Measurements from ENCODE around the gene ZNF81. TPM values are rescaled to one million over a fixed set of nuclear protein-coding genes. Genes with fewer than 3 reads are reported as not detected.

Gene ZNF81
- total RNA-seq, 1 experiment from 2014 or later, result 9.5 TPM

DNA sequence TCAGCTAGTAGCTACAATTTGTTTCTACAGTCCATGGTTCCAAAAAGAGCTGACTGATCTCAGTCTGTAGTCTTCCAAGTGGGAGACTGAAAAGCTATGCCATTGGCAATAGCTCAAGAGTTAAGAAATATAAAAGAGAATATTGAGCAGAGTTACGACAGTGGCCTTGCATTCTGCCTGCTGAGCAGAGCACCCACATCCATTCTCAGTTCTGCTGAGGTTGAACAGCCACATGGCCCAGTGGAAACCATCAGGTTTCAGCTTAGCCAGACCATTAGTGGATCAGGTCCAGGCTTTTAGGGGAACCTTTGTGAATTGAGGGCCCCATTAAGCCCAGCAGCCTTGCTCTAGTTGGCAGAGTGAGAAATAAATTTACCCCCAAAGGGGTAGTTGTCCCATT lies 28.1 kb downstream of the ZNF81 start:
- Histone ChIP-seq H3K36me3 (ENCODE audit: control insufficient read depth, insufficient read depth, low read length) (no peaks in the 10 kb centered on the region), H3K4me1 (no peaks in the 10 kb centered on the region), H3K27me3 (replicated peaks; ENCODE audit: control insufficient read depth, insufficient read depth, low read length) (no peaks in the 10 kb centered on the region), H3K4me3 (ENCODE audit: low read depth, low read length) (no peak overlapping the region), H3K9me3 (no peaks in the 10 kb centered on the region)
- ChIA-PET POLR2A (no interaction called here), CTCF (no interaction called here)
- BruUV-seq (replicated peaks), result no TSS peak
- Mint-ChIP-seq H3K4me1 (ENCODE audit: low read depth, unreplicated experiment) (no peaks in the 10 kb centered on the region), H3K9me3 (ENCODE audit: unreplicated experiment) (no peaks in the 10 kb centered on the region), H3K4me3 (ENCODE audit: unreplicated experiment) (no peak overlapping the region), H3K27ac (ENCODE audit: unreplicated experiment) (no peak overlapping the region), H3K27me3 (ENCODE audit: insufficient read depth, unreplicated experiment) (no peaks in the 10 kb centered on the region), H3K36me3 (ENCODE audit: insufficient read depth, unreplicated experiment) (no peaks in the 10 kb centered on the region)
- TF ChIP-seq CTCF (IDR thresholded peaks at IDR 0.05; ENCODE audit: insufficient read depth in 1 of 2, low read depth in 1 of 2, low read length in 1 of 2, severe bottlenecking in 1 of 2, unreplicated experiment in 1 of 2), result no peak
- DNase-seq, result no peak
- intact Hi-C loops (cut with micrococcal nuclease; ENCODE audit: unreplicated experiment), result no loop called here

GRCh38 chrX:47873123-47873522 lies 36.4 kb downstream of the ZNF81 start:
- no peak overlapping the region for H3K27ac Mint-ChIP-seq (ENCODE audit: unreplicated experiment)
- no peaks in the 10 kb centered on the region for H3K36me3 Mint-ChIP-seq (ENCODE audit: insufficient read depth, unreplicated experiment)
- no peaks in the 10 kb centered on the region for H3K27me3 Mint-ChIP-seq (ENCODE audit: insufficient read depth, unreplicated experiment)
- Histone ChIP-seq H3K4me1 (no peaks in the 10 kb centered on the region), H3K36me3 (ENCODE audit: control insufficient read depth, insufficient read depth, low read length) (no peaks in the 10 kb centered on the region), H3K4me3 (ENCODE audit: low read depth, low read length) (no peak overlapping the region), H3K9me3 (no peaks in the 10 kb centered on the region), H3K27me3 (replicated peaks; ENCODE audit: control insufficient read depth, insufficient read depth, low read length) (no peaks in the 10 kb centered on the region)
- CTCF ChIA-PET, result no interaction called here
- H3K4me1 Mint-ChIP-seq (ENCODE audit: low read depth, unreplicated experiment), result no peaks in the 10 kb centered on the region
- no peak for DNase-seq
- intact Hi-C loops (cut with micrococcal nuclease; ENCODE audit: unreplicated experiment), result no loop called here
- H3K4me3 Mint-ChIP-seq (ENCODE audit: unreplicated experiment), result no peak overlapping the region
- no peak for TF ChIP-seq CTCF (IDR thresholded peaks at IDR 0.05; ENCODE audit: insufficient read depth in 1 of 2, low read depth in 1 of 2, low read length in 1 of 2, severe bottlenecking in 1 of 2, unreplicated experiment in 1 of 2)
- BruUV-seq (replicated peaks), result no TSS peak
- POLR2A ChIA-PET, result no interaction called here
- H3K9me3 Mint-ChIP-seq (ENCODE audit: unreplicated experiment), result no peaks in the 10 kb centered on the region

DNA sequence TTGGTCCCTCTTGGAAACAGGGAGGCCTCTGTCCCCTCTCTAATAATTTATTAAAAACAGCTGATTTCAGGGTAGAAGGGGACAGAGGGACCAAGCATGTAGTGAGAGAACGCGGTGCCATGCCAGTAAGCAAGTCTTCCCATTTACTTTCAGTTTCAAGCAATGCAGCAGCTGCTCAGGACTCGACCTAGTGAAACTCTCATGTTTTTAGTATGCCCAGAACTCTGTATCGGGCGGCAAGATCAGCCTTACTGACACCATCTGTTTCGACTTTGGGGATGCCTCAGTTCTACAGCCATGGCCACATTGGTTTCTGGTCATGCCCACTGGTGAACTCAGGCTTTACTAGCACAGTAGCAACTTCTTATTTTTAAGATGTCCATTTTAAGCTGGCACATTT lies 40.6 kb downstream of the ZNF81 start:
- intact Hi-C loops (cut with micrococcal nuclease; ENCODE audit: unreplicated experiment), result no loop called here
- H3K36me3 Mint-ChIP-seq (ENCODE audit: insufficient read depth, unreplicated experiment), result no peaks in the 10 kb centered on the region
- no peaks in the 10 kb centered on the region for H3K4me1 Mint-ChIP-seq (ENCODE audit: low read depth, unreplicated experiment)
- ChIA-PET CTCF (no interaction called here), POLR2A (no interaction called here)
- Histone ChIP-seq H3K4me3 (ENCODE audit: low read depth, low read length) (no peak overlapping the region), H3K9me3 (no peaks in the 10 kb centered on the region), H3K36me3 (ENCODE audit: control insufficient read depth, insufficient read depth, low read length) (no peaks in the 10 kb centered on the region), H3K4me1 (no peaks in the 10 kb centered on the region), H3K27me3 (replicated peaks; ENCODE audit: control insufficient read depth, insufficient read depth, low read length) (no peaks in the 10 kb centered on the region)
- H3K4me3 Mint-ChIP-seq (ENCODE audit: unreplicated experiment), result no peak overlapping the region
- H3K27me3 Mint-ChIP-seq (ENCODE audit: insufficient read depth, unreplicated experiment), result no peaks in the 10 kb centered on the region
- DNase-seq, result no peak
- no peak for TF ChIP-seq CTCF (IDR thresholded peaks at IDR 0.05; ENCODE audit: insufficient read depth in 1 of 2, low read depth in 1 of 2, low read length in 1 of 2, severe bottlenecking in 1 of 2, unreplicated experiment in 1 of 2)
- BruUV-seq (replicated peaks), result no TSS peak
- peaks cover 9% of the 10 kb centered on the region for H3K9me3 Mint-ChIP-seq (ENCODE audit: unreplicated experiment)
- H3K27ac Mint-ChIP-seq (ENCODE audit: unreplicated experiment), result no peak overlapping the region
